ENCODE data around the gene ELF1.
"Not testable (repeated sequence)": the region's sequence is repeated elsewhere in the genome, so short reads cannot be mapped to it uniquely, and the experiment has no call there.

Gene ELF1

DNA sequence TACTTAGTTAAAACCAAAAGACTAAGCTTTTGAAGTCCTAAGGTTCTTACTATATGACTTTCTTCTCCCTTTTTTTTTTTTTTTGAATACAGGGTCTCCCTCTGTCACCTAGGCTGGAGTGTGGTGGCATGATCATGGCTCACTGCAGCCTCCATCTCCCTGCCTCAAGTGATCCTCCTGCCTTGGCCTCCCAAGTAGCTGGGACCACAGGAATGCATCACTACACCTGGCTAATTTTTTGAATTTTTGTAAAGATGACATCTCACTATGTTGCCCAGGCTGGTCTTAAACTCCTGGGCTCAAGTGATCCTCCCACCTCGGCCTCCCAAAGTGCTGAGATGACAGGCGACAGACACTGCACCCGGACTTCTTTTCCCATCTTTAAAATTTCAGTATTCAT, 89.2 kb downstream of the ELF1 start:
- DNase-seq, result not testable (repeated sequence)

DNA sequence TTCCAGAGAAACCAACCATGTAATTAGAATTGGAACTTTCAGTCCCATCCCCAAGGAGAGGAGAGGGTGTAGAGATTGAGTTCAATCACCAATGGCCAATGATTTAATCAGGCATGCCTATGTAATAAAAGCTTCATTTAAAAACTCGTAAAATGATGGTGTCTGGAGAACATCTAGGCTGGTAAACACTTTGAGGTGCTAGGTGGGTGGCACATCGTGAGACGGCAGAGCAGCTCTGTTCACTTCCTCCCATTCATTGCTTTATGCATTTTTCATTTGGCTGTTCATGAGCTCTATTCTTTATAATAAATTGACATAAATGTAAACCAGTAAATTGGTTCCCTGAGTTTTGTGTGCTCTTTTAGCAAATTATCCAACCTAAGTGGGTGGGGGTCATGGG, 90.1 kb downstream of the ELF1 start:
- DNase-seq, result no peak

DNA sequence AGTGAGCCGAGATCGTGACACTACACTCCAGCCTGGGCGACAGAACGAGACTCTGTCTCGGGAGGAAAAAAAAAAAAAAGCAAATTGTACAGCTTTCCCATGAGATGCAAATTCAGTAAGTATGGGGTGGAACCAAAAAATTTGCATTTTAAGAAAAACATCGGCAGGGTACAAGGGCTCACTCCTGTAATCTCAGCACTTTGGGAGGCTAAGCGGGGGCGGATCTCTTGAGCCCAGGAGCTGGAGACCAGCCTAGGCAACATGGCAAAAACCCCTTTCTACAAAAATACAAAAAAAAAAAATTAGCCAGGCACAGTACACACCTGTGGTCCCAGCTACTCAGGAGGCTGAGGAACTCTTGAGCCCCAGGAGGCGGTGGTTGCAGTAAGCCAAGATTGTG, 91.2 kb downstream of the ELF1 start:
- DNase-seq, result no peak

DNA sequence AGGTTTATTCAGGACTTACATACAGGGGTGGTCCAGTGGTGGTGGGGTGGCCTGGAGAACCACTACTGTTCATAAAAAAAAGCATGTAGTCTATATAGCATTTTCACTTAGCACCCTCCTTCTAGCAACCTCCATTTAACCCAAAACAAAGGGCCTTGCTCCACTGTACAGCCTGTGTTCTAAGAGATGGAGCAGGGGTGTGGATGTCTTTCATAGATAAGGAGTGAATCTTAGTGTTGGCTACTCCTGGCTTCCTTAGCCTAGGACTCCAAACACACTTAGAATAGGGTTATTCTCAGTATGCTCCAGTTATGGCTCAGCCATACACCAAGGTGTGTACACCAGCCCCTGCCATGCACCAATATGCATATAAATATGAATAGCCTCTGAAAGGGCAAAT, 95.2 kb downstream of the ELF1 start:
- no peak for DNase-seq

DNA sequence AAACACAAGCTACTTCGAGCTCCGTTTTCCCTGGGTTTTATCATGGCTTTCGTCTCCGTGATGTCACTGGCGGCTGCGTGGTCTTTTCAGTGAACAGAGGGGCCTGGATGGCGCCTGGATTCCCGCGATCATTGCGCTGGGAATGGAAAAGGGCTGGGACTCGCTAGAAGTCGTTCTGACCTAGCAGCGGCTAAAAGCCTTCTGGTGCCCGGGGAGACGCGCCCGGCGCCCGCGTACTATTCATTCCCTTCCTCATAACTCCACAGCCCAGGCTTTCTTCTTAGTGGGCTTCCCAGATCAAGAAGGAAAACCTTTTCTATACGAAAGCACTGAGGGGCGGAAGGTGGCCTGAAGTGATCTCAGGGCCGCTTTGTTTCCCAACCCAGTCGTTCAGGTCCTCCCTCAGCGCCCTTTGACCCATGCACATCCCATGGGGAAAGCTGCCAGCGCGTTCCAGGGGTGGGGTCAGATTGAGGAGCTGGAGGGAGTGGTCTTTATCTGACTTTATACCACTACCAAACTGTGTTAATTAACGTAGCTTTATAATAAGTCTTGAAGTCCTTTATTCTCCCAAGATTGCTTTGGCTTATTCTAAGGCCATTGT, 96.6 kb downstream of the ELF1 start:
- no peak for DNase-seq

DNA sequence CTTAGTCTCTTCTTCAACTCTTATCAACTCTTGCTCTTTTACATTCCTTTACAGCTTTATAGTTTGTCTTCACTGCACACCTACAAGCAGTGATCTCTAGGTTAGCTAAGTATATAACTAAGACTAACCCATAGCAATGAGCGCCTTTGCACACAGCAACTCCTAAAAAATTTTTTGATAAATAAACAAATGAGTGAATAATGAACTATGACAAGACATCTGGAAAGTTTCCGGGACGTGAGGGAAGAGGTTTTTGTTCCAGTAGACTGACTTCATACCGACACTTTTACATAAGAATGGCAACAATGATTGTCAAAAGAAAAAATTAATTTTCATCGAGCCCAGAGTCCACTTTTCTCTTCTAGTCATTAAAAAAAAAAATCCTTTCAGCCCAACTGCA, 98.3 kb downstream of the ELF1 start:
- no peak for DNase-seq

DNA sequence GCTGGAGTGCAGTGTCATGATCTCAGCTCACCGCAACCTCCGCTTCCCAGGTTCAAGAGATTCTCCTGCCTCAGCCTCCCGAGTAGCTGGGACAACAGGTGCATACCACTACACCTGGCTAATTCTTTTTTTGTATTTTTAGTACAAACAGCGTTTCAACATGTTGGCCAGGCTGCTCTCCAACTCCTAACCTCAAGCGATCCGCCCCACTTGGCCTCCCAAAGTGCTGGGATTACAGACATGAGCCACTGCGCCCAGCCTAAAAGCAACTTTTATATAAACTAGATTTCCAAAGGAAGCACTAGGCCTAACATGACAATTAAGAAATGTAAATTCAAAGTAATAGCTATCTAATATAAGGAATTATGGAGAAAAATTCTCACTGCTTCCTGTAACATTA, 99.2 kb downstream of the ELF1 start:
- DNase-seq, result not testable (repeated sequence)

DNA sequence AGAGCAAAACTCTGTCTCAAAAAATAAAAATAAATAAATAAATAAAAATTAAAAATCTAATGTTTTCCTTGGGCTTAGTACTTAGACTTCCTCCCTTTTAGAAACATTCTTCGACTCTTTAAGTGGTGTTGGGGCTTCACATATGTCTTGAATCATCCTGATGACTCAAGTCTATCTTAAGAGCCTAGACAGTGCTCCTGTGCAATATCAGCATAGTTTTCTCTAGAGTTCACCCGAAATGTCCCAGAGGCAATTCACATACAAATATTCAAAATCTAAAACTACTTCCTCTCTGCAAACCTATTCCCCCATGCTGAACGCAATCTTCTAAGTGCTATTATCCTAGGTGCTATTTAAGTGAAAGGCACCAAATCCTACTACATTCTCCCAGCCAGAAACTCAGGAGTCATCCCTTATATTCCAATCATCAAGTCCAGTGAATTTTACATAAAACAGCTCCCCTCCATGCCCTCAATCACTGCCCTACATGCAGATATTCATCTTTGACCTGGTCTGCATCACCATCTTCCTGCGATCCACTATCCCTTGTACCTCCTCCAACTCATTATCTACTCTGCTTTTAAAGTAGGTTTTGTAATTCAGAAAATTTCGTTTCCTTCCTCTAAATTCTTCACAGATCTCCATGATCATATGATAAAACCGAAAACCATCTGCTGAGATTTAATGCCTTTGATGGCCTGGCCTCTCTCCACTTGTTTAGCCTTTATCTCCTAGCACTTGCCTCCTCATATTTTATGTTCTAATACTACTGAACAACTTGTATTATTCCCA, 102.7 kb downstream of the ELF1 start:
- DNase-seq, result no peak

DNA sequence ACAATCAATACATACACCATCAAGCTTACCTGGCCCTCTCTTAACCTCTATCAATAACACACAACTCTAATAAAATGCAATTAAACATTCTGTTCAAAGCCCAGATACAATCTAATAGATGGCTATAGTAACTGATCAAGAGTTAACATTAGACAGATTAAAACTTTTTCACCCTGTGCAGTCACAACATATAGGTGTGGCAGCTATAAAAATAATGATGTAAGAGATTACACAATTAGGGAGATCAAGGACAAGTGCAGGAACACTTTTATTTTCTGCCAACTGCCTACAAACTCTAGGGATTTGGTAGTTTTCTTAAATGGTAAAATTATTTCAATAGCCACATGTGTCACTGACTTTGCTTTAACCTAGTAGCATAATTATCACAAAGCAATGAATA, 104.3 kb downstream of the ELF1 start:
- DNase-seq, result not testable (repeated sequence)

DNA sequence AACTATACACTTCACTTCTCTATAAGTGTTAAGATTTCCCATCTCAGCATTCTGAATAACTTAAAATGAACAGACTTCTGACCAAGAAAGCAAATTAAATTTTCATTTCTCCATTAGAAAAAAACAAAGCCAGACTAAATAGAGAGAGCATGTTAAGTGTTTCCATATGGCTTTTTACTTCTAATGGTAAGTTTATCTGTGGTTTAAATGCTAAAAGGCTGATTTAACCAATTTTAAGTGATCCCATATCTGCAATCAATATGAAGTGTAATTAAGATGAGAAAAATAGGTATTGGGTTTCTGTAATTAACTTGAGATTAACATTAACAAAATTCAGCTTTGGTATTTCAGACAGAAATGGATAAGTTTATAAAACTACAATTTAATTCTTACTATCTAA, 107.8 kb downstream of the ELF1 start:
- DNase-seq, result no peak

DNA sequence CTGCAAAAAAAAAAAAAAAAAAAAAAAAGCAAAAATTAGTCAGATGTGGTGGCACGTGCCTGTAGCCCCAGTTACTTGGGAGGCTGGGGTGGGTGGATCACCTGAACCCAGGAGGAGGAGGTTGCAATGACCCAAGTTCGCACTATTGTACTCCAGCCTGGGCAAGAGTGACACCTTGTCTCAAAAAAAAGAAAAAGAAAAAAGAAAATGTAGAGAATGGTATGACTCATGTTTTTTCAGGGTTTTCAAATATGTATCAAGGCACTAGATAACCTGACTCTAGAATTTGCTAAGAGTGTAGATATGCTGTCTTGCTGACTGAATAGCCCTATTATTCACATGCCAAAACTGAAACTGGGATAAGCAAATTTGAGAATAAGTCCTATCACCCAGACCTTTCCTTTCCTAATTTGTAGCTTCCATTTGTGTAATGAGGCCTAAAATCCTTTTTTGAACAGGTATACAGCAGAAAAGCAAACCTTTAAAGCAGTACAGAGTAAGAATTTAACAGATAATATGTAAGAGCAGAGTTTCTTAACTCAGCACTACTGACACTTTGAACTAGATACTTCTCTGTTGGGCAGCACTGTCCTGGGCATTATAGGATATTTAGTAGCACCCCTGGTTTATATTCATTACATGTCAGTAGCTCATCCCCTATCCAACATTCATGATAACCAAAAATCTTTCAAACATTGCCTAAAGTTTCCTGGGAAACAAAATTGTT, 108.6 kb downstream of the ELF1 start:
- no peak for DNase-seq

DNA sequence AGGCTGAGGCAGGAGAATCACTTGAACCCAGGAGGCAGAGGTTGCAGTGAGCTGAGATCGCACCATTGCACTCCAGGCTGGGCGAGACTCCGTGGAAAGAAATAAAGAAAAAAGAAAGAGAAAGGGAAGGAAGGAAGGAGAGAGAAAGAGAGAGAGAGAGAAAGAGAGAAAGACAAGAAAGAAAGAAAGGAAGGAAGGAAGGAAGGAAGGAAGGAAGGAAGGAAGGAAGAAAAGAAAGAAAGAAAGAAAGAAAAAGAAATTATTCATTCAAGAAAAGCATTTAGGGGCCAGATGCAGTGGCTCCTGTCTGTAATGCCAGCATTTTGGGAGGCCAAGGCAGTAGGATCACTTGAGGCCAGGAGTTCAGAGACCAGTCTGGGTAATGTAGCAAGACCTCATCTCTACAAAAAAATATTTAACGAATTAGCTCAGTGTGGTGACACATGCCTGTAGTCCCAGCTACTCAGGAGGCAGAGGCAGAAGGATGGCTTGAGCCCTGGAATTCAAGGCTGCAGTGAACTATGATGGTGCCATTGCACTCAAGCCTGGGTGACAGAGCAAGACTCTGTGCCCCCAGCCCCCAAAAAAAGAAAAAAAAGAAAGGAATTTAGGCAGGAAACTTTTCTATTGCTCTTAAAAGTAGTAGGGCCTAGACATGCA, 109.4 kb downstream of the ELF1 start:
- not testable (repeated sequence) for DNase-seq

DNA sequence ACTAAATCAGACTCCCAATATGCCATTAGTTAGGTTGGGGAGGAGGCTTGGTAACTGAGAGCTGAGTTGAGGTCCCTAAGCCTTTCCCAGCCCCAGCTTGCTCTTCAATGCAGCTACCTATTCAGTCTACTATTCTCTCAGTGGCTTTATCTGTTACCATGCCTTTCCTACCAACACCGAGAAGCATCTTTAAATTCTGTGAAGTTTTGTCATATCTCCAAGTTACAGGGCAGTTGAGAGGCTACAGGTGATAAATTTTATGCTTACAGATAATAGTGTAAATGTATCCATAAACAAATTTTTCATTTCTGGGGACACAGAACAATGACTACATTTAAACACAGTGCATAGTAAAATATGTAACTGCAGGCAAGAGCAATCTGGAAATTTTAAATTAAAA, 110.6 kb downstream of the ELF1 start:
- no peak for DNase-seq

DNA sequence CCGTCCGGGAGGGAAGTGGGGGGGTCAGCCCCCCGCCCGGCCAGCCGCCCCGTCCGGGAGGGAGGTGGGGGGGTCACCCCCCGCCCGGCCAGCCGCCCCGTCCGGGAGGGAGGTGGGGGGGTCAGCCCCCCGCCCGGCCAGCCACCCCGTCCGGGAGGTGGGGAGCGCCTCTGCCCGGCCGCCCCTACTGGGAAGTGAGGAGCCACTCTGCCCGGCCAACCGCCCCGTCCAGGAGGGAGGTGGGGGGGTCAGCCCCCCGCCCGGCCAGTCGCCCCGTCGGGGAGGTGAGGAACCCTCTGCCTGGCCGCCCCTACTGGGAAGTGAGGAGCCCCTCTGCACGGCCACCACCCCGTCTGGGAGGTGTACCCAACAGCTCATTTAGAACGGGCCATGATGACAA, 118.1 kb downstream of the ELF1 start:
- DNase-seq, result not testable (repeated sequence)

DNA sequence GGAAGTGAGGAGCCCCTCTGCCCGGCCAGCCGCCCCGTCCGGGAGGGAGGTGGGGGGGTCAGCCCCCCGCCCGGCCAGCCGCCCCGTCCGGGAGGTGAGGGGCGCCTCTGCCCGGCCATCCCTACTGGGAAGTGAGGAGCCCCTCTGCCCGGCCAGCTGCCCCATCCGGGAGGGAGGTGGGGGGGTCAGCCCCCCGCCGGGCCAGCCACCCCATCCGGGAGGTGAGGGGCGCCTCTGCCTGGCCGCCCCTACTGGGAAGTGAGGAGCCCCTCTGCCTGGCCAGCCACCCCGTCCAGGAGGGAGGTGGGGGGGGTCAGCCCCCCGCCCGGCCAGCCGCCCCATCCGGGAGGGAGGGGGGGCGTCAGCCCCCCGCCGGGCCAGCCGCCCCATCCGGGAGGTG, 118.5 kb downstream of the ELF1 start:
- not testable (repeated sequence) for DNase-seq

DNA sequence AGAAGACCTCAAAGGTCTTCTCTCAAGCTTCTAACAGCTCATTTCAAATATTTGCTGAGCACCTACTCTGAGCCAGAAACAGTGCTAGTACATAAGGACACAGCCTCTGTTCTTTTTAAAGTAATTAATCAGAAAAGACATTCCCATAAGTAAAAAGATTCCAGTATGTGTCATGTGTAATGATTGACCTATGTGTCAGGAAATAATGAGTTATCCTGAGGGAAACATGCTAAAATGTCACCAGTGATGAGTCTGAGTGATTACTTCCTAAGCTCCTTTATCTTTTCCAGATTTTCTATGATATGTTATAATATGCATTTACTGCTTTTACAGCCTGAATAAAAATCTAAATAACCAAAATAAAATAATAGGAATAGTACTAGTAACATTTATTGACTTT, 122.1 kb downstream of the ELF1 start:
- no peak for DNase-seq

DNA sequence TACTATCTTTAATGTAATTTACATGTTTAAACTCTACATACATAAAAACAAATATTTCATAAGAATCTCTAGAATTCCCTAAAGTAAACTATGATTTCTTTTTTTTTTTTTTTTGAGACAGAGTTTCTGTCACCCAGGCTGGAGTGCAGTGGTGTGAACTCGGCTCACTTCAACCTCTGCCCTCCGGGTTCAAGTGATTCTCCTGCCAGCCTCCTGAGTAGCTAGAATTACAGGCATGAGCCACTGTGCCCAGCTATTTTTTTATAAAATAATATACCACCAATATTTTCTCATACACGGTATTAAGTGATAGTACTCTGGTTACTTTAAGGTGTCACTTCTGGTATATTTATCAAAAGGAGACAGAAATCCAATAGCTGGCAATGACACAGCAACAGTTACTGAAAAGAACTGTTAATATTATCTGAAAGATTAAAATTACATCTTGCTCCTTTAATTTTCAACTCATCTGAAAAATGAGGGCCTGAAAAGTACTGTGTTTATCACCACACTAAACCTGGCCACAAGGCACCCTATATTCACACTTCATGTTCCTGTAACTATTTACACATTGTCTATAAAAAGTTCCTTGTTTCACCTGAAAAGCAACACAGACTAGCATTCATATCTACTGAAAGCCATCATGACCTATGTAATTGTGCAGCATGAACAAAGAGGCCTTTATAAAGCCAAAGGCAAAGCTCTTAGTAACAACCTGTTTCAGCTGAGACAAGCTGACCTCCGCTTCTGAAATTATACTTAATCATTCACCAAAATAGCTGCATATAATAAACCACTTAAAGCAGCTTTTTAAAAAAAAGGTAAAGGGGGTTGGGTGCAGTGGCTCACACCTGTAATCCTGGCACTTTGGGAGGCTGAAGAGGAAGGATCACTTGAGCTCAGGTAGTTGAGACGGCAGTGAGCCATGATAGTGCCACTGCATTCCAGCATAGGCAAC, 123.6 kb downstream of the ELF1 start:
- no peak for DNase-seq

DNA sequence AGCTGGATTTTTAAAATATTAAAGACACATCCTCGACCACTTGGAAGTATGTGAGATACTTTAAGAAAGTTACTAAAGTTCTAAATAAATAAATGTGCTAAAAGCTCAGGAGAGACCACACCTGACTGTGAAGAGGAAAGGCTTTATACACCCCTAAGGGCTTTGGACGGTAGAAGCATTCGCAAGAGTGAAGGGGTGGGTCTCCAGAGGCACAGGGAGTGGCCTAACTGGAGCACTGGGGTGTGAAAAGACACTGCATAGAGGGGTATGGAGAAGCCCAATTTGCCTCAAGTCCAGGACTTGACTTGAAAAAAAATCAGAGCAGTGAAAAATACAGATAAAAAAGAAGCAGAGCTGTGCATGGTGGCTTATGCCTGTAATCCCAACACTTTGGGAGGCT, 125.5 kb downstream of the ELF1 start:
- DNase-seq, result not testable (repeated sequence)

DNA sequence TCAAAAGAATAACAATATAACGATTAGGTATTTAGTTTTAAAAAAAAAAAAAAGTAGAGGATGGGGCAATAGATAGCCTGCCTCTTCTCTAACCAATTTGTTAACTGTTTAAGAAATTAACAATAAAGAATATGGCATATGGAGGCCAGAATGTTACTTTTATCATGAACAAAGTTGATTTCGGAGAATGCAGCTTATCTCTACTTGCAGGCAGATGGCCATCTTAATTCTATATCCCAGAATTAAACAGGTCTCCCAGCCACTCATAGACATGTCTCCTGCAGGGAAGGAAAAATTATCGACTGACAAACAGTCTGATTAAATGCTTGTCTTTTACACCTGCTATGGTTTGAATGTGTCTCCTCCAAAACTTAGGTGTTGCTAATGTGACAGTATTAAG, 133.1 kb downstream of the ELF1 start:
- no peak for DNase-seq

DNA sequence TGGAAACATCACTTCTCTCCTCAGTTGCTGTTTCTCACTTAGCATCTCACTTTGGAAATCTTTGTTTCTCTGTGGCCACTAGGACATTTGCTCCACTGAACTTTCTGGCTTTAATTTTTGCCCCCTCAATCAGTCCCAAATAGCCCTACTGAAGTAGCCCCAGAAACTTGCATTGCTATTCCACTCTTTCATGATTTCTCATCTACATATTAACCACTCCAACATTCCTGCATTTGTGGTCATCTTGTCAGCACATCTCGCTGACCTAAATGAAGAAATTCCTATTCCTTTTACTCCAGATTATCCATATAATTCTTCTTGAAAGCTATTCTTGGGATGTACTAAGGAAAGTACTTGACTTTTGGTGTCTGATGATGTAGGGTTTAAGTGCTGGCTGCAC, 134.9 kb downstream of the ELF1 start:
- DNase-seq, result not testable (repeated sequence)
